Kidney (tissue), 14 donors: ENCODE data around the gene FYCO1. TPM values are rescaled to one million over a fixed set of nuclear protein-coding genes. Genes with fewer than 3 reads are reported as not detected.

Experiments used
- DNase-seq, 5 donors: peaks; one replicate each; pipeline ENCODE4 v3.0.0-alpha.2; 2013 to 2020
- FAIRE-seq: peaks from 2 replicates; lab custom pipeline; 2012; peaks lifted over from hg19 to GRCh38; lab: Jason Lieb, UNC
- H3K27ac ChIP-seq, 2 donors: one replicate each; pipeline ENCODE4 v1.7.0; 2013; ENCODE audit warnings: low read depth in 2 of 2, low read length in 2 of 2, inconsistent platforms in 1 of 2
- H3K27me3 ChIP-seq: one replicate; pipeline ENCODE4 v1.7.1; 2013; ENCODE audit warnings: low read length, inconsistent platforms; ENCODE audit not compliant: control insufficient read depth, insufficient read depth
- H3K36me3 ChIP-seq, 3 donors: one replicate each; pipeline versions ENCODE4 v1.7.0 to v1.7.1; 2013; ENCODE audit warnings: low read length in 3 of 3, control low read depth in 1 of 3, inconsistent platforms in 1 of 3; ENCODE audit not compliant: insufficient read depth in 3 of 3, control insufficient read depth in 2 of 3
- H3K4me1 ChIP-seq, 3 donors: one replicate each; pipeline versions ENCODE4 v1.7.0 to v1.7.1; 2013; ENCODE audit warnings: low read length in 3 of 3, inconsistent platforms in 1 of 3, low read depth in 1 of 3; ENCODE audit not compliant: control insufficient read depth in 2 of 3, insufficient read depth in 2 of 3
- H3K4me3 ChIP-seq, 3 donors: one replicate each; pipeline versions ENCODE4 v1.7.0 to v1.8.1; 2013; ENCODE audit warnings: low read length in 3 of 3, control low read depth in 1 of 3, inconsistent platforms in 1 of 3
- H3K9ac ChIP-seq, 3 donors: one replicate each; pipeline versions ENCODE4 v1.7.0 to v1.7.1; 2013; ENCODE audit warnings: low read length in 3 of 3, control low read depth in 1 of 3, inconsistent platforms in 1 of 3
- H3K9me3 ChIP-seq, 3 donors: one replicate each; pipeline versions ENCODE4 v1.7.0 to v1.7.1; 2013; ENCODE audit warnings: low read length in 3 of 3, control low read depth in 1 of 3, inconsistent platforms in 1 of 3; ENCODE audit not compliant: control insufficient read depth in 2 of 3, insufficient read depth in 1 of 3
- CTCF ChIP-seq: IDR thresholded peaks from 3 replicates; pipeline ENCODE4 v1.5.1; 2012; ENCODE audit warnings: mild to moderate bottlenecking, moderate library complexity, borderline replicate concordance; ENCODE audit not compliant: insufficient read depth; ENCODE audit errors: extremely low read depth
- intact Hi-C: fragments of 100-400 bp; cut with DNase I; formaldehyde crosslinking; loops from one replicate; pipeline ENCODE4 v1.11.1; 2022
- polyA plus RNA-seq: library from polyadenylated mRNA; stranded (reverse); fragments of 350-450 nt; fragmentation: Illumina TruSeq; extraction: RNeasy Lipid Tissue Mini Kit (QIAGEN cat#74804); gene quantifications from one replicate; pipeline ENCODE4 v1.2.3, GENCODE V29; 2014; ENCODE audit warnings: low read depth, low replicate concordance; ENCODE audit not compliant: insufficient read depth
- total RNA-seq: library from RNA; stranded (reverse); fragmentation: NEBNext Ultra II Directional; extraction: Animal tissue kit (Norgen Biotek cat#: 25700); gene quantifications from one replicate; pipeline ENCODE4 v1.2.1, GENCODE V29; 2021
- donor health status: control.
- donor health status: control.
- donor health status: control.
- donor health status: control.
- donor health status: control.
- donor health status: DM: yes; HTN: yes; CAD: no.
- donor health status: Normal renal cell carcinoma (clear cell type).

The FYCO1 gene
- total and polyA plus RNA-seq, 2 donors from 2014 or later = 11.1 to 39.1 TPM

GRCh38 chr3:46036191-46036590 lies 40.6 kb upstream of the FYCO1 start:
- FAIRE-seq (no peak), DNase-seq (no peak)
- Histone ChIP-seq H3K27ac (no peak overlapping the region), H3K4me3 (no peak overlapping the region), H3K36me3 (no peaks in the 10 kb centered on the region), H3K9me3 (no peaks in the 10 kb centered on the region), H3K27me3 (no peaks in the 10 kb centered on the region), H3K9ac (no peak overlapping the region), H3K4me1 (no peaks in the 10 kb centered on the region)
- intact Hi-C loops = no loop called here
- TF ChIP-seq CTCF = no peak

GRCh38 chr3:46031747-46032146 lies 36.1 kb upstream of the FYCO1 start:
- DNase-seq (no peak), FAIRE-seq (no peak)
- Histone ChIP-seq H3K4me1 (no peaks in the 10 kb centered on the region), H3K36me3 (no peaks in the 10 kb centered on the region), H3K27ac (no peak overlapping the region), H3K27me3 (no peaks in the 10 kb centered on the region), H3K9me3 (peaks cover 0 to 7% (median 6%) of the 10 kb centered on the region in 3 donors), H3K4me3 (no peak overlapping the region), H3K9ac (no peak overlapping the region)
- intact Hi-C loops = no loop called here
- TF ChIP-seq CTCF = no peak

- Histone ChIP-seq H3K4me1 (no peaks in the 10 kb centered on the region), H3K9me3 (peaks cover 0 to 7% (median 6%) of the 10 kb centered on the region in 3 donors), H3K9ac (no peak overlapping the region), H3K4me3 (no peak overlapping the region), H3K27me3 (no peaks in the 10 kb centered on the region), H3K27ac (no peak overlapping the region), H3K36me3 (no peaks in the 10 kb centered on the region)
- DNase-seq = no peak
- TF ChIP-seq CTCF = no peak
- no peak for FAIRE-seq
- intact Hi-C loops = no loop called here
These were observed 35.6 kb upstream of the FYCO1 start for GRCh38 chr3:46031269-46031668.

- no peaks in the 10 kb centered on the region for H3K27me3 ChIP-seq
- DNase-seq (no peak), FAIRE-seq (no peak)
- H3K9me3 ChIP-seq = peaks cover 0 to 7% (median 6%) of the 10 kb centered on the region in 3 donors
- H3K9ac ChIP-seq = no peak overlapping the region
- intact Hi-C loops = no loop called here
- no peak overlapping the region for H3K4me3 ChIP-seq
- TF ChIP-seq CTCF = no peak
- no peaks in the 10 kb centered on the region for H3K36me3 ChIP-seq
- H3K4me1 ChIP-seq = no peaks in the 10 kb centered on the region
- no peak overlapping the region for H3K27ac ChIP-seq
These were observed 35.0 kb upstream of the FYCO1 start for GRCh38 chr3:46030626-46031025.
